Caki2 (cell line): Measurements from ENCODE around the gene BTBD19. TPM values are rescaled to one million over a fixed set of nuclear protein-coding genes. Genes with fewer than 3 reads are reported as not detected.
"Not testable (repeated sequence)": the region's sequence is repeated elsewhere in the genome, so short reads cannot be mapped to it uniquely, and the experiment has no call there.

Source experiments
- DNase-seq: peaks from one replicate; pipeline ENCODE4 v3.0.0-alpha.2; 2015; ENCODE audit warnings: low read depth
- in situ Hi-C: cut with HindIII; loops from 2 replicates; pipeline ENCODE4 v1.10.0; 2016; ENCODE audit warnings: low sequenced_read_pairs, low pct_unique_long_range_greater_than_20kb, mixed read lengths
- total RNA-seq: library from RNA; depleted of rRNA; stranded (reverse); fragments of >200 nt; shearing (Covaris generic); gene quantifications from 2 replicates; pipeline ENCODE4 v1.2.3, GENCODE V29; 2014; ENCODE audit warnings: low replicate concordance

Gene BTBD19
- total RNA-seq, 1 experiment from 2014 or later: 1.9 TPM

GRCh38 chr1:44806025-44806703 is 2.2 kb upstream of the BTBD19 start:
- DNase-seq: no peak

GRCh38 chr1:44806704-44807363 is 1.5 kb upstream of the BTBD19 start, which contains the start of gene DYNLT4:
Gene DYNLT4 (minus strand): TSS chr1:44807351. CDS start chr1:44806668, 683 bp downstream.
- in situ Hi-C loops: no loop called here
- no peak for DNase-seq

More at GRCh38 chr1:44806025-44806703, 2.2 kb upstream of the BTBD19 start:
- in situ Hi-C loops: no loop called here

- in situ Hi-C loops: no loop called here
These were observed 810 bp upstream of the BTBD19 start for GRCh38 chr1:44807364-44808062.

DNA sequence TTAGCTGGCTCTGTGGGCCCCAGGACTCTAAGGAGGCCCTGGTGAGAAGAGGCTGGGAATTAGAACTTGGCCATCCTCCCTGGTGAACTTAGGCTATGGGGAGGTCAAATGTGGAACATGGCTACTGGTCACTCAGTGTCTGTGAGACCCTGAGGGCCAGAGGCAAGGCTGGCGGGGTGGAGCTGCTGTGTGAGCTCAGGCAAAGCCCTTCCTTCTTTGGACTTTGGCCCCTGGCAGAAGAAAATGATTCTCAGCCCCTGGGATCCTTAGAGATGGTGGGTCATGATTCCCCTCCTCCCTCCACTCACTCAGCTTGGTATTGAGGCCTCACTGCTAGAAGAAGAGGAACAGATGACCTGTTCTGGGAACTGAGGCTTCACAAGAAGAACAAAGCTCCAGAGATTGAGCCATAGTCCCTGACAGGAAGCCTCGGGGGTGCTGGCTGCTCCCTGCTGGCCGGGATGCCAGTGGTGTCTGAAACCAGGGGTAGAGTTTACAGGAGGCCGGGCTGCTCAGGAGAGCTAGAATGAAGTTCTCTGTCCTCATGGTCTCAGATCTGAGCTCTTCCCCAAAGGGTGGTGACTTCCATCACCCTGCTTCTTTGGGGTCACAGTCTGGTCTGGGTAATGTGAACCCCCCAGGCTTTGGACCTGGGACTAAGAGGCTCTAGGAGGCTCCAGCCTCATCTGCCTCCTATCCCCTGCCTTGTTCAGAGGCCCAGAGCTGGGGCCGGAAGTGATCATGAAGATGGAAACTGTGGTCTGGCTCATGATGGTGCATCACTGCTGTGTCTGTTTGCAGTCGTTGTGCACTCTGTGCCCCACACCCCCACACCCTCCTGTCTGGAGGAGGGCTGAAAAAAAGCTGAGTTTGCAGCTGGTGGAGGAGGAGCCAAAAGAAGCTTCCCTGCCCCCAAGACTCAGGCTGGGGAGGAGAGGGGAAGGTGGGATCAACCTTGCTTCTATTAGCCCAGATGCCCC is 905 bp downstream of the BTBD19 start:
- in situ Hi-C loops: no loop called here
- DNase-seq: peak; percentile 43

More at GRCh38 chr1:44807364-44808062, 810 bp upstream of the BTBD19 start:
- peak; percentile 99 for DNase-seq

DNA sequence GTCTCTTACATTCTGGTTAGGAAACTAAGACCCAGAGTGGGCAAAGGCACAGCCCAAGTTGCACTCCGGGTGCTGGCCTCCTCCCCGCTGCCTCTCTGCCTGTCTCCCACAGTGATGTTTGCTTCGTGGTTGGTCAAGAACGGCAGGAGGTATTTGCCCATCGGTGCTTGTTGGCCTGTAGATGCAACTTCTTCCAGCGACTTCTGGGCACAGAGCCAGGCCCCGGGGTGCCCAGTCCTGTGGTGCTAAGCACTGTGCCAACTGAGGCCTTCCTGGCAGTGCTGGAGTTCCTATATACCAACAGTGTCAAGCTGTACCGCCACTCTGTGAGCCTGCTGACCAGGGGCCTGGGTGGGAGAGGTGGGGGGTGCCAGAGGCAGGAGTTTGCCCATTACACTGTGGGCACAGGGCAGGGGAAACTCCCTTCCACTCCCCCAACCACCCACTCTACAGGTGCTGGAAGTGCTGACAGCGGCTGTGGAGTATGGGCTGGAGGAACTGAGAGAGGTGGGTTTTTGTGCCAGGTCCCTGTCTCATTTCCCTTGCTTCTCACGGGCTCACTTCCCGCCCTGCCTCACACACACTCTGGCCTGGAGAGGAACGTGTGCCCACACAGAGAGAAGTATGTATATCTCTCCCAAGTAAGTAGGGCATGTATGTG is 1.9 kb downstream of the BTBD19 start:
- in situ Hi-C loops: no loop called here
- DNase-seq: no peak

GRCh38 chr1:44810762-44811105 is 2.4 kb downstream of the BTBD19 start:
- in situ Hi-C loops: not testable (repeated sequence)

GRCh38 chr1:44811234-44811633 is 2.9 kb downstream of the BTBD19 start:
- in situ Hi-C loops: no loop called here

More at GRCh38 chr1:44810762-44811105, 2.4 kb downstream of the BTBD19 start:
- DNase-seq: not testable (repeated sequence)

GRCh38 chr1:44812822-44813543 is 4.7 kb downstream of the BTBD19 start:
- in situ Hi-C loops: no loop called here
- DNase-seq: no peak

More at GRCh38 chr1:44811234-44811633, 2.9 kb downstream of the BTBD19 start:
- DNase-seq: no peak

- DNase-seq, in situ Hi-C loops: not testable (repeated sequence)
These were observed 7.6 kb downstream of the BTBD19 start for GRCh38 chr1:44815926-44816325.

DNA sequence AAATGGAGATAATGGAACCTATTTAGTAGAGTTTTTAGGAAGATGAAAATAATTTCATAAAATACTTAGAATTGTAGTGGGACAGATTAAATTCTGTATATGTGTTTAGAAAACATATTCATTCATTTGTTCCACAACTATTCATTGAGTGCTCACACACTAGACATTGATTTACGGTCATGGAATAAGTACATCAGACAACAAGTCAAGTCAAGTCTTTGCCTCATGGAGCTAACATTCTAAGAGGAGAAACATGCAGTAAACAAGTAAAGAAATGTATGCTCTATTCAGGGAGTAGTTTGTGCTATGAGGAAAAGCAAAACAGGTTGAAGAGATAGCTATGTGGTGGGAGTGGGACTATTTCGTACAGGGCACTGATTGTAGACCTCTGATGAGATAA is 9.0 kb downstream of the BTBD19 start:
- DNase-seq: no peak
- in situ Hi-C loops: no loop called here

DNA sequence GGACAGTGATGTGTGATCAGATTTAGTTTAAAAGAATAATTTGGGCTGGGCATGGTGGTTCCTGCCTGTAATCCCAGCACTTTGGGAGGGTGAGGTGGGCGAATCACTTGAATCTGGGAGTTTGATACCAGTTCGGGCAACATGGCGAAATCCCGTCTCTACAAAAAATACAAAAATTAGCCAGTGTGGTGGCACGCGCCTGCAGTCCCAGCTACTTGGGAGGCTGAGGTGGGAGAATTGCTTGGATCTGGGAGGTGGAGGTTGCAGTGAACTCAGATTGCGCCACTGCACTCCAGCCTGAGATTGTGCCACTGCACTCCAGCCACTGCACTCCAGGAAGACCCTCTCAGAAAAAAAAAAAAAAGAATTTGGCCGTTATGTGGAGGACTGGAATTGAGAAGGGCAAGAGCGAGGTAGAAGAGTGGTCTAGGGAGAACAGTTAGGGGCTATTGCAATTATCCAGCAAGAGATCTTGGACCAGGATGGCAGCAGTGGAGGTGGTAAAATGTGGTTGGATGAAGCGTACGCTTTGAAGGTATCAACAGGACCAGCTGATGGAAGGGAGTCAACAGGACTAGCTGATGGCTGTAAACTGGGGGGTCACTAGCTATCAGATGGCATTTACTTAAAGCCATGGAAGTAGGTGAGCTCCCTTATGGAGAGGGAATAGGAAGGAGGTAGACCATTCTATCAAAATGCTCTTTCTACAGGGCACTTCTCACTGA is 9.6 kb downstream of the BTBD19 start:
- no peak for DNase-seq
- in situ Hi-C loops: no loop called here

DNA sequence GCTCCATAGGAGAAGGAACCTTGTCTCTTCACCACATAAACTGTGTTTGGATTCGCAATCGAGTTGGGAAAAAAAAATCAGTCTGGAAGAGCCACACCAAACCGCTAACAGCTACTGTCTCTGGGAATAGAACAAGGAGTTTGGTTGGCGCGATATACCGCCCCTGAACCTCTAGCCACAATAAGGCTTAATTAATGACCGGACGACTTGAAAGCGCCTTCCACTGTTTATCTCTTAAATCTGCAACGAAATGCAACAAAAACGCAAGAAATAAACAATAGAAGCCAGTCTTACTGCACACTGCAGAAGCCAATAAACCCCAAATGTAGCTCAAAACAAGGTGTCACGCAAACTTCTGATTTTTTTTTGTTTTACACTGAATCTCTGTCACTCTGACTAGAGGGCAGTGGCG is 10.9 kb downstream of the BTBD19 start:
- DNase-seq: no peak
- in situ Hi-C loops: no loop called here

- in situ Hi-C loops: no loop called here
- DNase-seq: peak; percentile 95
These were observed 11.4 kb downstream of the BTBD19 start for GRCh38 chr1:44819608-44820327.

- DNase-seq: no peak
- in situ Hi-C loops: no loop called here
These were observed 12.3 kb downstream of the BTBD19 start for GRCh38 chr1:44820328-44821239.

DNA sequence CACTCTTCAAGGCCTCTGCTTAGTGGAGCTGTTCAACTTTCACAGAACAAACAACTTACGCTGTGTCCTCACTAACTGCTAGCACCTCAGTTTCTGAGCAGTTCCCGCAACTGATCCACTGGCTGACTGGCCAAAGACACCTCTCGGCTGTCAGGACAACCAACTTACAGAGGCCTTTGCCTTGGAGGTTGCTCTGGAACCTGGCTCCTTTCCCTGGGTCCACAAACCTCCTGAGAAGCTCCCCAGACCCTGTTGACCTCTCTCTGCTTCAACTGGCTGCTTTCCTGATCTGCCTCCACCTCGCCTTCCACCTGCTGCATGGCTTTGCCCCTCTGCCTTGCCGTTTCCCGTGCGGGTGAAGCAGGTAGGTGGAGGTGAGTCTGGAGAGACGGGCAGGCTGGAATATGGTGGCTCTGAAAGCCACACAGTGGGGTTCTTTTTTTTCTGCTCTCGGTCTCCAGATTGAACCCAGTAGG is 13.0 kb downstream of the BTBD19 start:
- DNase-seq: no peak
- in situ Hi-C loops: no loop called here
